IMR-90 (cell line): ENCODE measurements around the gene DUSP9. TPM values are rescaled to one million over a fixed set of nuclear protein-coding genes. Genes with fewer than 3 reads are reported as not detected.

Experiments
- ATAC-seq: fragments of 200-7000 bp; cut with Tn5 transposase; 2 replicates; pipeline ENCODE4 v1.9.1; 2020; ENCODE audit warnings: low read depth, mild to moderate bottlenecking, moderate library complexity
- BruUV-seq: library from RNA; stranded (reverse); fragments of 400-500 nt; replicated peaks from 2 replicates; lab custom pipeline; 2021; lab: Mats Ljungman, UMichigan
- CTCF ChIA-PET: fragments of 300-600 bp; formaldehyde crosslinking; extraction: SDS; loops from one replicate; lab custom pipeline; 2021; ENCODE audit warnings: antibody characterized with exemption; lab: Yijun Ruan, JAX
- POLR2A ChIA-PET: fragments of 300-600 bp; sonication (Branson Sonifier 250); formaldehyde crosslinking; loops from one replicate; lab custom pipeline; 2022; ENCODE audit warnings: antibody characterized with exemption; ENCODE audit not compliant: unreplicated experiment; lab: Charles Lee
- DNase-seq: peaks from one replicate; pipeline ENCODE4 v3.0.0; 2013
- H2AFZ ChIP-seq: replicated peaks from 2 replicates; pipeline ENCODE3; 2013; ENCODE audit warnings: low read length, mild to moderate bottlenecking; ENCODE audit not compliant: poor library complexity
- H2AK5ac ChIP-seq: 2 replicates; pipeline ENCODE4 v1.6.1; 2013; ENCODE audit warnings: low read depth, low read length, inconsistent platforms
- H2AK9ac ChIP-seq: replicated peaks from 2 replicates; pipeline ENCODE3; 2013; ENCODE audit warnings: mild to moderate bottlenecking, low read depth, low read length, moderate library complexity; ENCODE audit not compliant: poor library complexity
- H2BK120ac ChIP-seq: 2 replicates; pipeline ENCODE4 v1.6.1; 2013; ENCODE audit warnings: low read depth, low read length, inconsistent platforms
- H2BK15ac ChIP-seq: 3 replicates; pipeline ENCODE4 v1.6.1; 2013; ENCODE audit warnings: low read depth, low read length, inconsistent platforms
- H2BK20ac ChIP-seq: 2 replicates; pipeline ENCODE4 v1.6.1; 2013; ENCODE audit warnings: low read depth, mild to moderate bottlenecking, inconsistent platforms, low read length, moderate library complexity
- H2BK5ac ChIP-seq: 2 replicates; pipeline ENCODE4 v1.6.1; 2013; ENCODE audit warnings: mild to moderate bottlenecking, low read depth, low read length, inconsistent platforms; ENCODE audit not compliant: poor library complexity, severe bottlenecking
- H3K14ac ChIP-seq: replicated peaks from 2 replicates; pipeline ENCODE4 v1.6.1; 2013; ENCODE audit warnings: low read depth, low read length, inconsistent platforms
- H3K18ac ChIP-seq: 2 replicates; pipeline ENCODE4 v1.6.1; 2013; ENCODE audit warnings: low read depth, low read length, control low read depth
- H3K23ac ChIP-seq: 2 replicates; pipeline ENCODE4 v1.6.1; 2013; ENCODE audit warnings: low read depth, low read length, inconsistent platforms
- H3K27ac ChIP-seq: 2 replicates; pipeline ENCODE4 v1.5.1; 2013; ENCODE audit warnings: mild to moderate bottlenecking, control low read depth, low read length; ENCODE audit not compliant: insufficient read depth
- H3K27me3 ChIP-seq: 2 replicates; pipeline ENCODE4 v1.6.1; 2013; ENCODE audit warnings: low read length; ENCODE audit not compliant: control insufficient read depth, insufficient read depth
- H3K36me3 ChIP-seq: 2 replicates; pipeline ENCODE4 v1.6.1; 2013; ENCODE audit warnings: low read length, mixed read lengths; ENCODE audit not compliant: control insufficient read depth, insufficient read depth
- H3K4ac ChIP-seq: 2 replicates; pipeline ENCODE4 v1.6.1; 2013; ENCODE audit warnings: low read depth, low read length, inconsistent platforms
- H3K4me1 ChIP-seq: 2 replicates; pipeline ENCODE4 v1.6.1; 2013; ENCODE audit warnings: low read length, mixed read lengths; ENCODE audit not compliant: control insufficient read depth, insufficient read depth
- H3K4me2 ChIP-seq: 2 replicates; pipeline ENCODE4 v1.6.1; 2013; ENCODE audit warnings: low read depth, mild to moderate bottlenecking, control low read depth, low read length, moderate library complexity
- H3K4me3 ChIP-seq: 2 replicates; pipeline ENCODE4 v1.5.1; 2013; ENCODE audit warnings: low read depth, mild to moderate bottlenecking, control low read depth, low read length, moderate library complexity; ENCODE audit not compliant: insufficient read depth
- H3K56ac ChIP-seq: 2 replicates; pipeline ENCODE4 v1.6.1; 2013; ENCODE audit warnings: low read length, inconsistent platforms; ENCODE audit not compliant: insufficient read depth; ENCODE audit errors: extremely low read depth
- H3K79me1 ChIP-seq, 2 experiments: 2 replicates each; pipeline ENCODE4 v1.6.1; 2013; ENCODE audit warnings: low read length in 2 of 2, inconsistent platforms in 1 of 2, low read depth in 1 of 2
- H3K9ac ChIP-seq: 2 replicates; pipeline ENCODE4 v1.6.1; 2013; ENCODE audit warnings: low read depth, low read length, control low read depth
- H3K9me1 ChIP-seq: 2 replicates; pipeline ENCODE4 v1.6.1; 2013; ENCODE audit warnings: low read length, inconsistent platforms; ENCODE audit not compliant: insufficient read depth
- H3K9me3 ChIP-seq: 2 replicates; pipeline ENCODE4 v1.6.1; 2013; ENCODE audit warnings: low read length; ENCODE audit not compliant: control insufficient read depth, insufficient read depth
- H4K20me1 ChIP-seq: 2 replicates; pipeline ENCODE4 v1.6.1; 2013; ENCODE audit warnings: low read length, inconsistent platforms; ENCODE audit not compliant: insufficient read depth
- H4K5ac ChIP-seq: 2 replicates; pipeline ENCODE4 v1.6.1; 2013; ENCODE audit warnings: mild to moderate bottlenecking, low read depth, low read length, control low read depth
- H4K8ac ChIP-seq, 2 experiments: 2 replicates each; pipeline ENCODE4 v1.6.1; 2013; ENCODE audit warnings: low read depth in 2 of 2, low read length in 2 of 2, control low read depth in 1 of 2, inconsistent platforms in 1 of 2
- H4K91ac ChIP-seq: 2 replicates; pipeline ENCODE4 v1.6.1; 2013; ENCODE audit warnings: low read depth, low read length, inconsistent platforms; ENCODE audit not compliant: insufficient read depth
- BHLHE40 ChIP-seq: fragments of 150-350 bp; IDR thresholded peaks from 2 replicates; pipeline ENCODE4 v1.6.1; 2016; ENCODE audit warnings: mild to moderate bottlenecking, low read depth, low read length
- CEBPB ChIP-seq: IDR thresholded peaks from 2 replicates; pipeline ENCODE4 v1.6.1; 2012; ENCODE audit warnings: low read depth, low read length, improper control_type of control experiment
- CHD1 ChIP-seq: IDR thresholded peaks from 2 replicates; pipeline ENCODE4 v1.6.1; 2012; ENCODE audit warnings: low read depth, low read length, improper control_type of control experiment
- CTCF ChIP-seq: conservative IDR thresholded peaks from 2 replicates; pipeline ENCODE4 v1.5.1; 2012; ENCODE audit warnings: mild to moderate bottlenecking, low read depth, low read length, improper control_type of control experiment
- FOS ChIP-seq: fragments of 150-350 bp; IDR thresholded peaks from 2 replicates; pipeline ENCODE4 v1.6.1; 2016; ENCODE audit warnings: low read depth, low read length
- MAFK ChIP-seq: IDR thresholded peaks from 2 replicates; pipeline ENCODE4 v1.6.1; 2012; ENCODE audit warnings: low read depth, low read length, improper control_type of control experiment
- MAZ ChIP-seq: IDR thresholded peaks from 2 replicates; pipeline ENCODE4 v1.6.1; 2012; ENCODE audit warnings: low read depth, mild to moderate bottlenecking, low read length, improper control_type of control experiment, moderate library complexity, borderline replicate concordance
- MXI1 ChIP-seq: IDR thresholded peaks from 2 replicates; pipeline ENCODE4 v1.6.1; 2012; ENCODE audit warnings: low read depth, mild to moderate bottlenecking, low read length, moderate library complexity, borderline replicate concordance
- NFE2L2 ChIP-seq: fragments of 150-350 bp; IDR thresholded peaks from 2 replicates; pipeline ENCODE4 v1.6.1; 2016; ENCODE audit warnings: low read depth, mild to moderate bottlenecking, low read length
- POLR2A ChIP-seq: IDR thresholded peaks from 2 replicates; pipeline ENCODE4 v1.6.1; 2012; ENCODE audit warnings: mild to moderate bottlenecking, low read depth, low read length
- RAD21 ChIP-seq: IDR thresholded peaks from 2 replicates; pipeline ENCODE4 v1.6.1; 2012; ENCODE audit warnings: low read length, improper control_type of control experiment
- RCOR1 ChIP-seq: IDR thresholded peaks from 2 replicates; pipeline ENCODE4 v1.6.1; 2012; ENCODE audit warnings: mild to moderate bottlenecking, low read length, improper control_type of control experiment; ENCODE audit not compliant: insufficient replicate concordance
- RFX5 ChIP-seq: IDR thresholded peaks from 2 replicates; pipeline ENCODE4 v1.8.0; 2012; ENCODE audit warnings: low read depth, mild to moderate bottlenecking, low read length, moderate library complexity
- SMC3 ChIP-seq: fragments of 150-350 bp; IDR thresholded peaks from 2 replicates; pipeline ENCODE4 v1.6.1; 2016; ENCODE audit warnings: low read depth, mild to moderate bottlenecking, antibody characterized with exemption, low read length, moderate library complexity
- USF2 ChIP-seq: fragments of 150-350 bp; IDR thresholded peaks from 2 replicates; pipeline ENCODE4 v1.6.1; 2017; ENCODE audit warnings: mild to moderate bottlenecking, antibody characterized with exemption, low read length, low read depth
- WGBS, 2 experiments: methylation state at CpG; one replicate each; pipeline versions ENCODE4 v1.1.5 to v1.1.7; 2013; ENCODE audit warnings: missing lambda C conversion rate in 2 of 2; ENCODE audit not compliant: insufficient read length in 1 of 2; ENCODE audit errors: extremely low coverage in 2 of 2; 5-methylcytosine and 5-hydroxymethylcytosine counted together
- dilution Hi-C: fragments of 300-500 bp; cut with HindIII; formaldehyde crosslinking; loops from one replicate; pipeline ENCODE4 v1.14.3; 2018; ENCODE audit warnings: low sequenced_read_pairs; ENCODE audit not compliant: unreplicated experiment
- in situ Hi-C: fragments of 300-500 bp; cut with MboI; formaldehyde crosslinking; loops from 3 replicates; pipeline ENCODE4 v1.14.3; 2019; ENCODE audit warnings: low sequenced_read_pairs, inconsistent platforms, mixed read lengths
- intact Hi-C: fragments of 100-400 bp; cut with micrococcal nuclease; formaldehyde crosslinking; loops from 2 replicates; pipeline ENCODE4 v1.10.0; 2022
- polyA plus RNA-seq, 3 experiments: library from polyadenylated mRNA; depleted of rRNA; stranded (reverse); fragments of >200 nt; gene quantifications; 2 replicates each; pipeline ENCODE4 v1.2.3, GENCODE V29; 2012; ENCODE audit warnings: low replicate concordance in 1 of 3
- total RNA-seq: library from RNA; depleted of rRNA; stranded (reverse); fragments of >200 nt; gene quantifications from 2 replicates; pipeline ENCODE4 v1.2.3, GENCODE V29; 2012
- TF ChIP-seq, protein P1 (sequence below): fragments of 150-350 bp; IDR thresholded peaks from 2 replicates; pipeline ENCODE4 v1.6.1; 2016; ENCODE audit warnings: low read depth, mild to moderate bottlenecking, low read length, moderate library complexity, borderline replicate concordance

The DUSP9 gene
- total and polyA plus RNA-seq, 2 of the 4 experiments (the other 2 are of a cell fraction) = under 0.01 to 0.09 TPM

DNA sequence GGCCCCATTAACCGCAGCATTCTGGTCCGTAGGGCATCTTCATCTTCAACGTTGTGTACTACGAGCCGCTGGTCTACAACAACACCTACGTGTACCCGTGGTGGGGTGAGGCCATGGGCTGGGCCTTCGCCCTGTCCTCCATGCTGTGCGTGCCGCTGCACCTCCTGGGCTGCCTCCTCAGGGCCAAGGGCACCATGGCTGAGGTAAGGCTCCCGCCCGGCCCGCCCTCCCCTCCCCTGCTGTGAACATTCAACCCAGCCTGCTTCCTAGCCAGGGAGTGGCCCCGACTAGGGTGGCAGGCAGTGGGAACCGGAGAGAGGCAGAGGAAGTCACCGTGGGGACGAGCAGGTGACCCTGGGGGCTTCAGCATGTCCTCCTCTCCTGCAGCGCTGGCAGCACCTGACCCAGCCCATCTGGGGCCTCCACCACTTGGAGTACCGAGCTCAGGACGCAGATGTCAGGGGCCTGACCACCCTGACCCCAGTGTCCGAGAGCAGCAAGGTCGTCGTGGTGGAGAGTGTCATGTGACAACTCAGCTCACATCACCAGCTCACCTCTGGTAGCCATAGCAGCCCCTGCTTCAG is 47.8 kb downstream of the DUSP9 start:
- WGBS, 2 experiments = 80% methylated on average over 2 of the region's 23 CpGs; no CpG with 5 or more reads in 1 of the 2 experiments
- Histone ChIP-seq H3K36me3 (peaks cover 7% of the 10 kb centered on the region), H3K4me2 (no peak overlapping the region), H2BK5ac (no peak overlapping the region), H2AK9ac (no peak overlapping the region), H4K91ac (no peak overlapping the region), H3K27ac (no peak overlapping the region), H3K18ac (no peak overlapping the region), H4K20me1 (peaks cover 8% of the 10 kb centered on the region; the same call in 1 of the 2 replicates), H4K5ac (no peak overlapping the region), H2AK5ac (no peak overlapping the region), H2BK120ac (no peak overlapping the region), H2BK15ac (no peak overlapping the region), H3K9me1 (peaks cover 2% of the 10 kb centered on the region; the same call in 1 of the 2 replicates), H3K9ac (no peak overlapping the region), H4K8ac (no peak overlapping the region), H3K4me3 (no peak overlapping the region), H3K79me1 (0 out of 4 replicates have a peak, but pooled peaks cover 0 to 2% of the 10 kb centered on the region in 2 experiments), H3K9me3 (no peaks in the 10 kb centered on the region), H3K27me3 (no peaks in the 10 kb centered on the region), H3K56ac (no peak overlapping the region), H3K4me1 (peaks cover 7% of the 10 kb centered on the region), H3K23ac (no peak overlapping the region), H2BK20ac (no peak overlapping the region), H3K4ac (no peak overlapping the region), H3K14ac (no peak overlapping the region), H2AFZ (no peak overlapping the region)
- no TSS peak for BruUV-seq
- ATAC-seq (no peak), DNase-seq (no peak)
- in situ Hi-C loops = no loop called here
- ChIA-PET CTCF (no interaction called here), POLR2A (no interaction called here)
- dilution Hi-C loops = no loop called here
- TF ChIP-seq MAZ (no peak), RAD21 (no peak), CTCF (no peak), USF2 (no peak), CEBPB (no peak), BHLHE40 (no peak), POLR2A (no peak), MAFK (no peak), SMC3 (no peak), NFE2L2 (no peak), RFX5 (no peak), CHD1 (no peak), FOS (no peak), MXI1 (no peak), RCOR1 (no peak)
- TF ChIP-seq, protein P1, sequence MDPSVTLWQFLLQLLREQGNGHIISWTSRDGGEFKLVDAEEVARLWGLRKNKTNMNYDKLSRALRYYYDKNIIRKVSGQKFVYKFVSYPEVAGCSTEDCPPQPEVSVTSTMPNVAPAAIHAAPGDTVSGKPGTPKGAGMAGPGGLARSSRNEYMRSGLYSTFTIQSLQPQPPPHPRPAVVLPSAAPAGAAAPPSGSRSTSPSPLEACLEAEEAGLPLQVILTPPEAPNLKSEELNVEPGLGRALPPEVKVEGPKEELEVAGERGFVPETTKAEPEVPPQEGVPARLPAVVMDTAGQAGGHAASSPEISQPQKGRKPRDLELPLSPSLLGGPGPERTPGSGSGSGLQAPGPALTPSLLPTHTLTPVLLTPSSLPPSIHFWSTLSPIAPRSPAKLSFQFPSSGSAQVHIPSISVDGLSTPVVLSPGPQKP = no peak
- intact Hi-C loops = no loop called here
